HTERT RPE-1 (cell line): ENCODE results near the gene KIF5B.
"Not testable (repeated sequence)": the region's sequence is repeated elsewhere in the genome, so short reads cannot be mapped to it uniquely, and the experiment has no call there.

Experiments
- in situ Hi-C: fragments of 300-500 bp; cut with MboI; formaldehyde crosslinking; loops from 4 replicates; pipeline ENCODE4 v1.14.3; 2020; ENCODE audit warnings: low sequenced_read_pairs

Gene KIF5B

GRCh38 chr10:32017044-32017443 lies 39.2 kb downstream of the KIF5B start:
- in situ Hi-C loops: no loop called here

- in situ Hi-C loops: no loop called here
Observed at GRCh38 chr10:32015386-32015785, 40.8 kb downstream of the KIF5B start.

GRCh38 chr10:32007026-32007425 lies 49.2 kb downstream of the KIF5B start:
- in situ Hi-C loops: no loop called here

- in situ Hi-C loops: no loop called here
Observed at GRCh38 chr10:32005050-32005449, 51.2 kb downstream of the KIF5B start.

GRCh38 chr10:32004161-32004591 lies 52.0 kb downstream of the KIF5B start:
- in situ Hi-C loops: no loop called here

GRCh38 chr10:32002531-32002930 lies 53.7 kb downstream of the KIF5B start:
- in situ Hi-C loops: no loop called here

GRCh38 chr10:32000937-32001336 lies 55.3 kb downstream of the KIF5B start:
- in situ Hi-C loops: no loop called here

GRCh38 chr10:31999836-32000235 lies 56.4 kb downstream of the KIF5B start:
- in situ Hi-C loops: no loop called here

GRCh38 chr10:31999070-31999660 lies 57.1 kb downstream of the KIF5B start:
- in situ Hi-C loops: no loop called here

- in situ Hi-C loops: no loop called here
Observed at GRCh38 chr10:31994926-31995325, 61.3 kb downstream of the KIF5B start.

- in situ Hi-C loops: no loop called here
Observed at GRCh38 chr10:31990937-31991336, 65.3 kb downstream of the KIF5B start.

- in situ Hi-C loops: not testable (repeated sequence)
Observed at GRCh38 chr10:31987786-31988185, 68.4 kb downstream of the KIF5B start.

- in situ Hi-C loops: no loop called here
Observed at GRCh38 chr10:31982111-31982510, 74.1 kb downstream of the KIF5B start.

- in situ Hi-C loops: no loop called here
Observed at GRCh38 chr10:31980471-31980870, 75.8 kb downstream of the KIF5B start.

- in situ Hi-C loops: not testable (repeated sequence)
Observed at GRCh38 chr10:31979071-31979470, 77.2 kb downstream of the KIF5B start.

- in situ Hi-C loops: no loop called here
Observed at GRCh38 chr10:31978156-31978483, 78.1 kb downstream of the KIF5B start.

- in situ Hi-C loops: no loop called here
Observed at GRCh38 chr10:31977440-31978155, 78.6 kb downstream of the KIF5B start.

GRCh38 chr10:31975157-31975765 lies 81.0 kb downstream of the KIF5B start:
- in situ Hi-C loops: no loop called here

GRCh38 chr10:31974434-31975124 lies 81.6 kb downstream of the KIF5B start:
- in situ Hi-C loops: no loop called here

- in situ Hi-C loops: no loop called here
Observed at GRCh38 chr10:31972519-31973041, 83.6 kb downstream of the KIF5B start.

GRCh38 chr10:31969847-31970246 lies 86.4 kb downstream of the KIF5B start:
- in situ Hi-C loops: not testable (repeated sequence)

GRCh38 chr10:31963589-31963980 lies 92.6 kb downstream of the KIF5B start:
- in situ Hi-C loops: no loop called here
